GM06990 (cell line): ENCODE results near the gene PHACTR3.

Experiments used
- DNase-seq: peaks from one replicate; pipeline ENCODE4 v3.0.0-alpha.2; 2011; ENCODE audit not compliant: insufficient read length; ENCODE audit errors: extremely low read depth
- H3K27me3 ChIP-seq: replicated peaks from 2 replicates; pipeline ENCODE4 v1.6.0; 2011; ENCODE audit warnings: low read length; ENCODE audit not compliant: control insufficient read depth, insufficient read depth
- H3K36me3 ChIP-seq: 2 replicates; pipeline ENCODE4 v1.5.1; 2011; ENCODE audit warnings: low read length; ENCODE audit not compliant: control insufficient read depth, insufficient read depth
- H3K4me3 ChIP-seq: replicated peaks from 2 replicates; pipeline ENCODE4 v1.5.1; 2011; ENCODE audit warnings: low read depth, mild to moderate bottlenecking, control low read depth, low read length
- CTCF ChIP-seq: IDR thresholded peaks from 2 replicates; pipeline ENCODE4 v1.5.1; 2011; ENCODE audit warnings: low read length, control low read depth, mild to moderate bottlenecking, inconsistent platforms; ENCODE audit not compliant: insufficient read depth, poor library complexity, severe bottlenecking

PHACTR3 gene

GRCh38 chr20:59830665-59831023 lies 226.3 kb downstream of the PHACTR3 start:
- Histone ChIP-seq H3K36me3 (no peaks in the 10 kb centered on the region), H3K4me3 (no peak overlapping the region), H3K27me3 (peaks cover 2% of the 10 kb centered on the region; the same call in 1 of the 2 replicates)

GRCh38 chr20:59831024-59831915 lies 226.9 kb downstream of the PHACTR3 start:
- peak; percentile 32 for DNase-seq
- H3K4me3 ChIP-seq: no peak overlapping the region
- no peak for TF ChIP-seq CTCF
- H3K36me3 ChIP-seq: no peaks in the 10 kb centered on the region
- peaks cover 2% of the 10 kb centered on the region; the same call in 1 of the 2 replicates for H3K27me3 ChIP-seq

More at GRCh38 chr20:59830665-59831023, 226.3 kb downstream of the PHACTR3 start:
- TF ChIP-seq CTCF: no peak
- DNase-seq: no peak

DNA sequence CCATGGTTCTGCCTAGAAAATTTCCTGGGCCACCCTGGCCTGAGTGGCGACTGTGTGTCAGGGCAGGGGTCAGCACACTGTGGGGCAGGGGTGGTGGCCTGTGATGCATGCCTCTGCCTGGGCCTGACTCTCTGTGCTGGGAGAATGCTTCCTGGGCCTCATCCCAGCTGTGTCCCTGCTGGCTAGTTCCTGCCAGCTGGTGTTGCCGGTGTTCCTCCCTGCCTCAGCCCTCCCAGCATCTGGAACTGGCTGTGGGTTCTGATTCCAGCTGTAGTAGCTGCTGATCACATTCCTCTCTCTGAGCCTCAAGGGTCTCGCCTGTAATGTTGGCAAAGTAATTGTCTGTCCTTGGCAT lies 227.6 kb downstream of the PHACTR3 start:
- DNase-seq: no peak
- no peak for TF ChIP-seq CTCF
- no peak overlapping the region for H3K4me3 ChIP-seq

GRCh38 chr20:59832406-59833363 lies 228.3 kb downstream of the PHACTR3 start:
- H3K36me3 ChIP-seq: no peaks in the 10 kb centered on the region
- H3K4me3 ChIP-seq: no peak overlapping the region
- no peak for DNase-seq
- TF ChIP-seq CTCF: no peak
- H3K27me3 ChIP-seq: peaks cover 2% of the 10 kb centered on the region; the same call in 1 of the 2 replicates

More for the DNA sequence above, 227.6 kb downstream of the PHACTR3 start:
- peaks cover 2% of the 10 kb centered on the region; the same call in 1 of the 2 replicates for H3K27me3 ChIP-seq
- H3K36me3 ChIP-seq: no peaks in the 10 kb centered on the region

GRCh38 chr20:59835057-59835447 lies 230.7 kb downstream of the PHACTR3 start:
- no peak overlapping the region for H3K4me3 ChIP-seq
- H3K27me3 ChIP-seq: no peaks in the 10 kb centered on the region
- no peak for TF ChIP-seq CTCF
- no peaks in the 10 kb centered on the region for H3K36me3 ChIP-seq
- DNase-seq: no peak
